Glutamatergic neuron (in vitro differentiated cells): ENCODE results near the gene PICK1. TPM values are rescaled to one million over a fixed set of nuclear protein-coding genes. Genes with fewer than 3 reads are reported as not detected.

Experiments used
- DNase-seq: peaks from one replicate; pipeline ENCODE4 v3.0.0; 2022
- H3K27ac Mint-ChIP-seq: one replicate; pipeline ENCODE4 v1.8.0; 2020; ENCODE audit warnings: mild to moderate bottlenecking, mixed read lengths, inconsistent platforms; ENCODE audit not compliant: unreplicated experiment
- H3K27me3 Mint-ChIP-seq: one replicate; pipeline ENCODE4 v1.8.0; 2020; ENCODE audit warnings: mild to moderate bottlenecking, moderate library complexity, mixed read lengths, inconsistent platforms; ENCODE audit not compliant: unreplicated experiment
- H3K36me3 Mint-ChIP-seq: one replicate; pipeline ENCODE4 v1.8.0; 2020; ENCODE audit warnings: mild to moderate bottlenecking, mixed read lengths, inconsistent platforms; ENCODE audit not compliant: unreplicated experiment
- H3K4me1 Mint-ChIP-seq: one replicate; pipeline ENCODE4 v1.8.0; 2020; ENCODE audit warnings: mild to moderate bottlenecking, low read depth, mixed read lengths, inconsistent platforms; ENCODE audit not compliant: unreplicated experiment
- H3K4me3 Mint-ChIP-seq: one replicate; pipeline ENCODE4 v1.8.0; 2020; ENCODE audit warnings: mild to moderate bottlenecking, mixed read lengths, inconsistent platforms; ENCODE audit not compliant: unreplicated experiment
- H3K9me3 Mint-ChIP-seq: one replicate; pipeline ENCODE4 v1.8.0; 2020; ENCODE audit warnings: mild to moderate bottlenecking, moderate library complexity, mixed read lengths, inconsistent platforms; ENCODE audit not compliant: unreplicated experiment
- total RNA-seq: library from RNA; stranded (reverse); fragmentation: NEBNext Ultra II Directional; extraction: Animal tissue kit (Norgen Biotek cat#: 25700); gene quantifications from one replicate; pipeline ENCODE4 v1.2.1, GENCODE V29; 2021; ENCODE audit not compliant: unreplicated experiment
- TF ChIP-seq, protein P1 (sequence below): fragments of 200-600 bp; sonication (generic); IDR thresholded peaks from one replicate; pipeline ENCODE4 v1.5.0; 2021; ENCODE audit not compliant: partially characterized antibody, unreplicated experiment

The PICK1 gene
- total RNA-seq, 1 donor from 2014 or later: 44.8 TPM

DNA sequence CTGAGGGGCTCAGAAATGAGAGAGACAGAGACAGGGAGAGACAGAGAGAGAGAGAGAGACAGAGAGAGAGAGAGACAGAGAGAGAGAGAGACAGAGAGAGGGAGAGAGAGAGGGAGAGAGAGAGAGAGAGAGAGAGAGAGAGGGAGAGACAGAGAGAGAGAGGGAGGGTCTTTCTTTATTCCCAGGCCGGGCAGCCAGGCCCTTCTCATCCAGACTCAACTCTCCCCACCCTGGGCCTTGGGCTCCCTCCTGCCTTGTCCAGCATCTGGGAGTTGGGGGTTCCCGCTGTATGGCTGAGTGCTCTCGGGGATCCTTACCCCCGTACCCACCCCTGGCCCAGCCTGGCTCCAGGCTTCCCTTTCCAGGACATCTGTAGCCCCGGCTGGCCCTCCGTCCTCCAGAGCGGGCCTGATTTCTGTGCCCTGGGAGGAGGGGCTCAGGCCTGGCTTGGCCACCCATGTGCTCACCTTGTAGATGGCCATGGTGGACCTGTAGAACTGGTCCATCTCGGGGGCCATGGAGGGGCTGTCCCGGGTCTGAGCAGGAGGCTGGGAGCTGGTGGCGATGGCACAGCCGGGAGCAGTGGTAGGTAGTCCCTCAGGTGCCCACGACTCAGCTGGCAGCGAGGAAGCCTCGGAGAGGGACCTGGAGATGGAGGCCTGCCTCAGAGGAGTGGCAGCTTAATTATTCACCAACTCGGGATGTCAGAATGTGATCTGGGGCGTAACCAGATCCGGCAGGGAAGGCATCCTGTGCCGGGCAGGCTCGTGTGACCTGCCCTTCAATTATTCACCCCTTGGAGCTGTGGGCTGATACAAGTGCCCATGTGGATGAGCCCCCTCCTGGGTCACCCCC lies 53.0 kb downstream of the PICK1 start, which contains the start of gene BAIAP2L2:
Gene BAIAP2L2 (minus strand): TSS at position 677 of the 855 bp plus-strand sequence. CDS start 159 bp downstream, at position 518.
- peak within 1 kb of the TSS; percentile 38 for H3K27ac Mint-ChIP-seq
- no peaks in the 10 kb centered on the region for H3K36me3 Mint-ChIP-seq
- DNase-seq: no peak
- H3K4me3 Mint-ChIP-seq: no peak within 1 kb of the TSS
- peaks cover 9% of the 10 kb centered on the region for H3K27me3 Mint-ChIP-seq
- peaks cover 8% of the 10 kb centered on the region for H3K4me1 Mint-ChIP-seq
- peaks cover 5% of the 10 kb centered on the region for H3K9me3 Mint-ChIP-seq
- TF ChIP-seq, protein P1, sequence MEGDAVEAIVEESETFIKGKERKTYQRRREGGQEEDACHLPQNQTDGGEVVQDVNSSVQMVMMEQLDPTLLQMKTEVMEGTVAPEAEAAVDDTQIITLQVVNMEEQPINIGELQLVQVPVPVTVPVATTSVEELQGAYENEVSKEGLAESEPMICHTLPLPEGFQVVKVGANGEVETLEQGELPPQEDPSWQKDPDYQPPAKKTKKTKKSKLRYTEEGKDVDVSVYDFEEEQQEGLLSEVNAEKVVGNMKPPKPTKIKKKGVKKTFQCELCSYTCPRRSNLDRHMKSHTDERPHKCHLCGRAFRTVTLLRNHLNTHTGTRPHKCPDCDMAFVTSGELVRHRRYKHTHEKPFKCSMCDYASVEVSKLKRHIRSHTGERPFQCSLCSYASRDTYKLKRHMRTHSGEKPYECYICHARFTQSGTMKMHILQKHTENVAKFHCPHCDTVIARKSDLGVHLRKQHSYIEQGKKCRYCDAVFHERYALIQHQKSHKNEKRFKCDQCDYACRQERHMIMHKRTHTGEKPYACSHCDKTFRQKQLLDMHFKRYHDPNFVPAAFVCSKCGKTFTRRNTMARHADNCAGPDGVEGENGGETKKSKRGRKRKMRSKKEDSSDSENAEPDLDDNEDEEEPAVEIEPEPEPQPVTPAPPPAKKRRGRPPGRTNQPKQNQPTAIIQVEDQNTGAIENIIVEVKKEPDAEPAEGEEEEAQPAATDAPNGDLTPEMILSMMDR: no peak

DNA sequence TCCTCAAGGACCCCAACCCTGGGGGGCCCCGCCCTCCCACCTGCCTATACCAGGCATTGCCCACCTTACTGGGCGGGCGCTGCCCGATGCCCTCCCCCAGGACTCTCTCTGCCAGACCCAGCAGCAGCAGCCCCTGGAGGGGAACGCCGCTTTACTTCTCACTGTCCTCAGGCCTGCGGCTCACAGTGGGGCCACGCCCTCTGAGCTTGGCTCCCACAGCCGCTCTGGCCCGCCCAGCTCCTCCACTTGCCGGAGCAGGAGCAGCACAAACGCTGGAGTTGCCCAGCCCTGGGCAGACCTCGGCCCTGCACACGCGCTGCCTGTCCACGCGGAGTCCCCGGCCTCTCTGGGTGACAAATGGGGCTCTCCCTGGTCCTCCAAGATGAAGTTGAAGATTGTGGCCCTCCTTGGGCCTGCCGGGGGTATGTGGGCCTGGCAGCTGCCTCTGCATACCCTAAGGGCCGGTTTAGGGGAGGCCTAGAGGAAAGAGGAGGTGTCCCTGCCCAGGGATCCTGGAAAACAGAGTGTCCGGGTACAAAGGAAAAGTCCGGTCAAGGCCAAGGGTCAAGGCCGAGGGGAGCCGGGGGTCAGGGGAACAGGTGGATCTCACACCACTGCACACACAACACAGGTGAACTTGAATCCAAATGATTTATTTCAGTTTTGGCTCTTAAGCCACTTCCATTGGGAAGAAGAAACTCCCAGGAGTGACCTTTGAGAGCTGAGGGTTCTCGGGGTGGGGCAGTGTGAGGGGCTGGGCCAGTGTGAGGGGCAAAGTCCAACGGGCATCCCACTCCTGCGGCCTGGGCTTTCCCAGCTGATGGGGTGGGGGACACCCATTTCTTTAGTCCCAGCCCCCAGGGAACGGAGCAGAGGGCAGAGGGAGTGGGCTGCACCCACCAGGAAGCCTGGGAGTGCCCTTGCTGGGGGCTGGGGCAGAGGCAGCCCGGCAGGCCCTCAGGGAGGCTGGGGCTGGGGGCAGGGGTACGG lies 54.0 kb downstream of the PICK1 start:
- Mint-ChIP-seq H3K9me3 (peaks cover 5% of the 10 kb centered on the region), H3K36me3 (no peaks in the 10 kb centered on the region), H3K27ac (no peak overlapping the region), H3K27me3 (peaks cover 9% of the 10 kb centered on the region), H3K4me3 (no peak overlapping the region), H3K4me1 (peaks cover 8% of the 10 kb centered on the region)
- DNase-seq: no peak
- TF ChIP-seq, protein P1: no peak

DNA sequence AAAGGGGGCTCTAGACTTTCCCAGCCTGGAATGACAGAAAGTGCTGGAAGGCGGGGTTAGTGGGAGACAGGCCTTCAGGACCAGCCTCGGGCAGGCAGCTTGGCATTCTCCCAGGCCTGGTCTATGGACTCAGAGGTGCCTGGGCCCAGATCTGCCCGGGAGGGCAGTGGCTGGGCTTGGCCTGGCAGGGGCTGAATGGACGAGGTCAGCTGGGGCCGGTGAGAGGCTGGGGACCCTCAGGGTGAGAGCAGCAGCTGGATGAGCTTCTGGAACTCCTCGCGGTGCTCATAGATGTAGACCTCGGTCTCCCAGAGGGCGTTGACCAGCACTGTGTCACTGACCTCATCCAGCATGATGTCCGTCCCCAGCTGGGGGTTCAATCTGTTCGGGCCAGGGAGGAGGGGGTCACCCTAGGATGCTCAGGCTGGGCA lies 54.7 kb downstream of the PICK1 start:
- H3K27ac Mint-ChIP-seq: no peak overlapping the region
- H3K4me1 Mint-ChIP-seq: peaks cover 8% of the 10 kb centered on the region
- no peak for DNase-seq
- no peaks in the 10 kb centered on the region for H3K36me3 Mint-ChIP-seq
- H3K27me3 Mint-ChIP-seq: peaks cover 9% of the 10 kb centered on the region
- no peak overlapping the region for H3K4me3 Mint-ChIP-seq
- TF ChIP-seq, protein P1: no peak
- H3K9me3 Mint-ChIP-seq: peaks cover 7% of the 10 kb centered on the region

DNA sequence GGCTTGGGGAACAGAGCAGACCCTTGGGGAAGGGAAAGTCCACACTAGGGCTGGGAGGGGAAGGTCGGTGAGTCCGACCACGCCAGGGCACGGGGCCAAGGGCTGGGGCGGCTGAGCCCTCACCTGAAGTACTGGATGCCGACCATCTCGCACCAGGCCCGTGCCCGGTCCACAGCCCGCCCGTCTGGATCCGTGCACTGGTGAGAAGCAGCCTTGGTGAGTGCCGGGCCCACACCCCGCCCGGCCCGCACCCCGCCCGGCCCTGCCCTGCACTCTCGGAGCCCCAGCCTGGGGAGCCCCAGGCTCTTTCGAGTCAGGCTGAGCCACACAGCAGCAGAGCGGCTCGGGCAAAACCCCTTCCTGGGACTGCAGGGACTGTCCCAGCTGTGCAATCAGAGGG lies 55.2 kb downstream of the PICK1 start:
- TF ChIP-seq, protein P1: no peak
- H3K36me3 Mint-ChIP-seq: no peaks in the 10 kb centered on the region
- peaks cover 8% of the 10 kb centered on the region for H3K4me1 Mint-ChIP-seq
- H3K4me3 Mint-ChIP-seq: no peak overlapping the region
- no peak overlapping the region for H3K27ac Mint-ChIP-seq
- no peak for DNase-seq
- H3K27me3 Mint-ChIP-seq: peaks cover 9% of the 10 kb centered on the region
- H3K9me3 Mint-ChIP-seq: peaks cover 7% of the 10 kb centered on the region
